GM12874 (cell line): ENCODE data around the gene ZFR.

Experiments used
- TF ChIP-seq, protein P1 (sequence below): IDR thresholded peaks from 2 replicates; pipeline ENCODE4 v1.5.1; 2011; ENCODE audit warnings: low read depth, mild to moderate bottlenecking, control low read depth, low read length, moderate library complexity; ENCODE audit not compliant: insufficient read depth

The ZFR gene

GRCh38 chr5:32400401-32400800, 44.1 kb downstream of the ZFR start:
- TF ChIP-seq, protein P1, sequence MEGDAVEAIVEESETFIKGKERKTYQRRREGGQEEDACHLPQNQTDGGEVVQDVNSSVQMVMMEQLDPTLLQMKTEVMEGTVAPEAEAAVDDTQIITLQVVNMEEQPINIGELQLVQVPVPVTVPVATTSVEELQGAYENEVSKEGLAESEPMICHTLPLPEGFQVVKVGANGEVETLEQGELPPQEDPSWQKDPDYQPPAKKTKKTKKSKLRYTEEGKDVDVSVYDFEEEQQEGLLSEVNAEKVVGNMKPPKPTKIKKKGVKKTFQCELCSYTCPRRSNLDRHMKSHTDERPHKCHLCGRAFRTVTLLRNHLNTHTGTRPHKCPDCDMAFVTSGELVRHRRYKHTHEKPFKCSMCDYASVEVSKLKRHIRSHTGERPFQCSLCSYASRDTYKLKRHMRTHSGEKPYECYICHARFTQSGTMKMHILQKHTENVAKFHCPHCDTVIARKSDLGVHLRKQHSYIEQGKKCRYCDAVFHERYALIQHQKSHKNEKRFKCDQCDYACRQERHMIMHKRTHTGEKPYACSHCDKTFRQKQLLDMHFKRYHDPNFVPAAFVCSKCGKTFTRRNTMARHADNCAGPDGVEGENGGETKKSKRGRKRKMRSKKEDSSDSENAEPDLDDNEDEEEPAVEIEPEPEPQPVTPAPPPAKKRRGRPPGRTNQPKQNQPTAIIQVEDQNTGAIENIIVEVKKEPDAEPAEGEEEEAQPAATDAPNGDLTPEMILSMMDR, result no peak

DNA sequence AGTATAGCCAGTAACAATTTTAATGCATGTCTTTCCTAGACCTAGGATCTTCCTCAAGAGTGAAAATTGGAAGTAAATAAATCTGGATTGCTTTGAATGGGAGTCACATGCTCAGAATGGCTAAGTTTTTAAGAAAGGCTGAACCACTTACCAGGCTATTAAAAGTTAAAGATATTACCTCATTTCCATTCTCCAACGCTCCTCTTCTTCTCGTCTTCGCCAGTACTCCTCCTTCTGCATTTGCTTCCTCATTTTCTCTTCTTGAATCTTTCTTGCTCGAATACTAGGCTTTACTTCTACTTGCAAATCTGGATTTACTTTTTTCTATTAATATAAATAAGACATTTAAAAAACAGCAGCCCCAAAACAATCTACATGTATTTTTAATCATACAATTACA, 49.6 kb downstream of the ZFR start:
- TF ChIP-seq, protein P1, result no peak

DNA sequence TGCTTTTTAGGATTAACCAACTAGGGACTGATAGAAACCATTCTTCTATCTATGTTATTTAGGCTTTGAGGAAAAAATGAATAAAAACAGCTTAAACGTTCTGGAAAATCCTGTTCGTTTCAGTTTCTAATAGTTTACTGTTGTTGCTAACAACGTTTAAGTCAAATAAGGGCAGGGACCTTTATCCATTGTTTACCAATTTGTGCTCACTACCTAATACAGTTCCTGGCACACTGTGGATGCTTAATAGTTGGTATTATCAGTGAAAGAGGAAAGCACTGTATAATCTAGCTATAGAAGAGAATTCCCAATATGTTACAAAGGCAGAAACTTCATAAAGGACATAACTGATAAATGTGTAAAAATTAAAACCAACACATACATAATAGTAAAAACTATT, 52.5 kb downstream of the ZFR start:
- TF ChIP-seq, protein P1, result no peak

GRCh38 chr5:32390819-32391591, 53.5 kb downstream of the ZFR start:
- TF ChIP-seq, protein P1, result no peak

GRCh38 chr5:32388432-32389129, 56.0 kb downstream of the ZFR start:
- TF ChIP-seq, protein P1, result no peak

DNA sequence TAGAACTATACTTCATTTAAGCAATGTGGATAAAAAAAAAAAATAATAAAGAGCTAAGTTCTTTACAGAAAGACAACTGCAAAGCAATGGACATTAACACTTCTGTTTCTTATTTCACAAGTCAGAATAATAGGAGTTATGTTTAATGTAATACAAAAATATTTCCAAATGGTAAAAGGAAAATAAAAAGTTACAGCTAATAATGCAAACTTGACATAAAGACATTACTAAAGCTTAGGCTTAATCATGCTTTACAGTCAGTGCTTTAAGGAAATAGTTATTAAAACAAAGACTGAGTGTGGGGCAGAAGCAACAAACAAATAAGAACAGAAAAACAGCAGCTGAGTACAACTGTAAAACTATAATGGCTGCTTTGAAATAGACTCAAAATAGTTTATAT, 56.7 kb downstream of the ZFR start:
- TF ChIP-seq, protein P1, result no peak

DNA sequence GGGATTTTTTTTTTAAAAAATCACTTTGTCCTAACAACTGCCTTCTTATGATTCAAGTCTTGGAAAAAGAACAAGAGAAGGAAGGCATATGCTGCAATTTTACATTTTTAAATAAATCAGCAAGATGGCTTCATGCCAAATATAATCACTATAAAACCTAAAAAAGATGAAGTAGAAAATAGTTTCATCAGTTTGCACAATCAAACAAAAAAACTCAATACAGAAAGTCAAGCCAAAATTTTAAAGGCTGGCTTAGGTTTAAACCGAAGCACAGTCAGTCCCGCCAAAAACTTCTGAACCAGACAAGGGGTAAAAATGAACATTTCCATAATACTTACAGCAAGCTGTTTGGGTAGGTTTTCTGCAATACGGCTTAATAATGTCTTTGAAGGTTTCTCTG, 57.3 kb downstream of the ZFR start:
- TF ChIP-seq, protein P1, result no peak
